ENCODE results near the gene ACAT2.

- TF ChIP-seq CTCF (IDR thresholded peaks at IDR 0.05 in 4 of 5, conservative IDR thresholded peaks at IDR 0.05 in 1 of 5) (no peak), POLR2A (IDR thresholded peaks at IDR 0.05) (no peak)
Observed at GRCh38 chr6:159728531-159728964, 33.3 kb upstream of the ACAT2 start.
